H1 (cell line): ENCODE results near the gene ST3GAL3.

Experiments
- CHD2 ChIP-seq: IDR thresholded peaks from 2 replicates; pipeline ENCODE4 v1.6.1; 2012; ENCODE audit warnings: low read length, improper control_type of control experiment
- CREB1 ChIP-seq: IDR thresholded peaks from 2 replicates; pipeline ENCODE4 v1.6.1; 2012; ENCODE audit warnings: inconsistent platforms
- EGR1 ChIP-seq: IDR thresholded peaks from 2 replicates; pipeline ENCODE4 v1.6.1; 2011; ENCODE audit warnings: low read depth, low read length, borderline replicate concordance

DNA sequence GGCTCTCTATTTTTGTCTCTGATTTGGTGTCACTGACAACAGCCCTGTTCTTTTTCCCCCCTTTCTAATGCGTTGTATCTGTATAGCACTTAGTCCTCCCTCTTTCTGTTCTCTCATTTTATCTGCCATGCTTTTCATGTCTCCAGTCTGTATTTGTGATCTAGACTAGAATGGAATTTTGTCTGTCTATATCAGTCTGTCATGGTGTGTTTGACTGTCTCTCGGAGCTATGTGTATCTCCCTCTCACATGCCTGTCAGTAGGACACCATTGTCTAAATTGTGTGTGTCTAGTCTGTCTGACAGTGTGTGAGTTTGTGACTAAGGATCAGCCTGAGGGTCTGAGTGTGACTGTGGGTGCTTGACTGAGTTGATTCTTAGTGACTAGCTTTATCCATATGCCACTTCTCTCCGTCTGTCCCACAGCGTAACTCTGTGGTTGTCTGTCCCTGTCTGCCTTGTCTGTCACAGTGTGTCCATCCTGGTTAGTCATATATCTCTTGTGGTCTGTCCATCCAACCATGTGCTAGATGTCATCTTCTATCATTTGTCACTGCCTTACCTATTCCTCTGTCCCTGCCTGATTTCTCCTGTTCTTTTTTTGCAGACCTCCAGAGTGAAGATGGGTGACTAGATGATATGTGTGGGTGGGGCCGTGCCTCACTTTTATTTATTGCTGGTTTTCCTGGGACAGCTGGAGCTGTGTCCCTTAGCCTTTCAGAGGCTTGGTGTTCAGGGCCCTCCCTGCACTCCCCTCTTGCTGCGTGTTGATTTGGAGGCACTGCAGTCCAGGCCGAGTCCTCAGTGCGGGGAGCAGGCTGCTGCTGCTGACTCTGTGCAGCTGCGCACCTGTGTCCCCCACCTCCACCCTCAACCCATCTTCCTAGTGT is 270.3 kb downstream of the ST3GAL3 start:
- no peak for TF ChIP-seq CHD2
- no peak for TF ChIP-seq EGR1
- TF ChIP-seq CREB1, result no peak
